Mucosa of stomach (tissue), 1 donor: ENCODE data around the gene KRTAP10-8.
"Not testable (repeated sequence)": the region's sequence is repeated elsewhere in the genome, so short reads cannot be mapped to it uniquely, and the experiment has no call there.

Source experiments
- H3K27me3 ChIP-seq: one replicate; pipeline ENCODE4 v1.7.0; 2013; ENCODE audit warnings: mild to moderate bottlenecking, low read length; ENCODE audit not compliant: control insufficient read depth, insufficient read depth
- H3K36me3 ChIP-seq: one replicate; pipeline ENCODE4 v1.7.0; 2013; ENCODE audit warnings: low read length; ENCODE audit not compliant: control insufficient read depth, insufficient read depth
- H3K4me1 ChIP-seq: one replicate; pipeline ENCODE4 v1.7.0; 2013; ENCODE audit warnings: mild to moderate bottlenecking, low read length; ENCODE audit not compliant: control insufficient read depth, insufficient read depth
- H3K4me3 ChIP-seq: one replicate; pipeline ENCODE4 v1.7.0; 2013; ENCODE audit warnings: low read length
- H3K9ac ChIP-seq: one replicate; pipeline ENCODE4 v1.7.0; 2013; ENCODE audit warnings: mild to moderate bottlenecking, low read length, moderate library complexity
- H3K9me3 ChIP-seq: one replicate; pipeline ENCODE4 v1.7.0; 2013; ENCODE audit warnings: mild to moderate bottlenecking, low read length, moderate library complexity; ENCODE audit not compliant: control insufficient read depth
- donor health status: Pancreatic carcinoma.

The KRTAP10-8 gene

GRCh38 chr21:44658913-44659595 lies 47.2 kb downstream of the KRTAP10-8 start:
- H3K4me3 ChIP-seq: no peak overlapping the region

GRCh38 chr21:44661567-44661966 lies 49.7 kb downstream of the KRTAP10-8 start:
- not testable (repeated sequence) for H3K36me3 ChIP-seq, H3K4me1 ChIP-seq, H3K9ac ChIP-seq, H3K9me3 ChIP-seq, H3K4me3 ChIP-seq, H3K27me3 ChIP-seq

More at GRCh38 chr21:44658913-44659595, 47.2 kb downstream of the KRTAP10-8 start:
- H3K4me1 ChIP-seq: no peaks in the 10 kb centered on the region
- no peak overlapping the region for H3K9ac ChIP-seq
- no peaks in the 10 kb centered on the region for H3K36me3 ChIP-seq
- H3K27me3 ChIP-seq: peaks cover 10% of the 10 kb centered on the region
- H3K9me3 ChIP-seq: no peaks in the 10 kb centered on the region
